Keratinocyte (primary cell): ENCODE results near the gene CTRB2.

ENCODE experiments used
- EZH2 ChIP-seq: IDR thresholded peaks from one replicate; pipeline ENCODE4 v1.6.1; 2012; ENCODE audit warnings: inconsistent platforms, mild to moderate bottlenecking, low read length, moderate library complexity
- TF ChIP-seq, protein P1 (sequence below), 3 experiments: IDR thresholded peaks in 1 of 3; conservative IDR thresholded peaks in 1 of 3; optimal IDR thresholded peaks in 1 of 3; 2 replicates in 2 of 3; 3 replicates in 1 of 3; pipeline versions ENCODE3 to v1.5.1; 2011; ENCODE audit warnings: low read length in 3 of 3, mild to moderate bottlenecking in 3 of 3, moderate library complexity in 2 of 3, control low read depth in 1 of 3, inconsistent platforms in 1 of 3; ENCODE audit not compliant: insufficient read depth in 2 of 3; ENCODE audit errors: extremely low read depth in 1 of 3

DNA sequence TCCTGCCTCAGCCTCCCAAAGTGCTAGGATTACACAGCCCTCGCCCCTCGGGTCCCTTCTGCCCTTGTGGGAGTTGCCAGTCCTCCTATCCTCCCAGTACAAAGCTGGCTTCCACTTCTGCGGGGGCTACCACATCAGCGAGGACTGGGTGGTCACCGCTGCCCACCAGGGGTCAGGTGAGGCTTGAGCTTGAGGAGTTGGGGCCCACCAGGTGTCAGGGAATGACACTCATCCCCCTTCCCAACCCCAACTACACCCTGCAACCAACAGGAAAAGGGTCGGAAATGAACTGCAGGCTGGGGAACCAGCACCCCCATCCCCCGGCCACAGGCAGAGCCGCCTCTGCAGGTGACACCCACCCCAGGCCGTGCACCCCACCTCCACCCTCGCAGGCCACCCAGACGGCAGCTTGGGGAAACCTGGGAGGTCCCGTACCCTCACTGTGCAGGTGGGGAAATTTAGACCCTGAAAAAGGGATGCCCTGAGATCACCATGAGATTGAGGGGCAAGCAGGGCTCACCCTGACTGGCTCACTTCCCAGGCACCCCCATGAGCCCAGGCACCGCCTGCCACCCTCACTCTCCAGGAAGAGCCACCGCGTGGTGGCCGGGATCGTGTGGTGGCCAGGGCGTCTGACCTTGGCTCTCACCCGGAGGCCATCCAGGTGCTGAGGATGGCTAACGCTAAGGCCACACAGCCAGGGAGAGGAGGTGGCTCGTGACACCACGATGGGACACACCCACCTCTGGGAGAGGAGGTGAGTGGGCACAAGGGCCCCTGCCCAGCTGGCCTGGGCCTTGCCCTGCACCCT, 19.8 kb upstream of the CTRB2 start:
- TF ChIP-seq, protein P1, sequence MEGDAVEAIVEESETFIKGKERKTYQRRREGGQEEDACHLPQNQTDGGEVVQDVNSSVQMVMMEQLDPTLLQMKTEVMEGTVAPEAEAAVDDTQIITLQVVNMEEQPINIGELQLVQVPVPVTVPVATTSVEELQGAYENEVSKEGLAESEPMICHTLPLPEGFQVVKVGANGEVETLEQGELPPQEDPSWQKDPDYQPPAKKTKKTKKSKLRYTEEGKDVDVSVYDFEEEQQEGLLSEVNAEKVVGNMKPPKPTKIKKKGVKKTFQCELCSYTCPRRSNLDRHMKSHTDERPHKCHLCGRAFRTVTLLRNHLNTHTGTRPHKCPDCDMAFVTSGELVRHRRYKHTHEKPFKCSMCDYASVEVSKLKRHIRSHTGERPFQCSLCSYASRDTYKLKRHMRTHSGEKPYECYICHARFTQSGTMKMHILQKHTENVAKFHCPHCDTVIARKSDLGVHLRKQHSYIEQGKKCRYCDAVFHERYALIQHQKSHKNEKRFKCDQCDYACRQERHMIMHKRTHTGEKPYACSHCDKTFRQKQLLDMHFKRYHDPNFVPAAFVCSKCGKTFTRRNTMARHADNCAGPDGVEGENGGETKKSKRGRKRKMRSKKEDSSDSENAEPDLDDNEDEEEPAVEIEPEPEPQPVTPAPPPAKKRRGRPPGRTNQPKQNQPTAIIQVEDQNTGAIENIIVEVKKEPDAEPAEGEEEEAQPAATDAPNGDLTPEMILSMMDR (optimal IDR thresholded peaks at IDR 0.05 in 1 of 3, IDR thresholded peaks at IDR 0.05 in 1 of 3, conservative IDR thresholded peaks at IDR 0.05 in 1 of 3; ENCODE audit: extremely low read depth in 1 of 3, insufficient read depth in 2 of 3, low read length in 3 of 3), result no peak
- TF ChIP-seq EZH2, result no peak
